Measurements from ENCODE around the gene KLRF1.

KLRF1 gene

GRCh38 chr12:9786726-9787717 is 40.3 kb upstream of the KLRF1 start:
- DNase-seq (ENCODE audit: low read depth): peak; percentile 21
- no peak overlapping the region for H3K4me3 ChIP-seq (ENCODE audit: control insufficient read depth, low read depth, low read length)
- no peak for TF ChIP-seq CTCF (IDR thresholded peaks at IDR 0.05; ENCODE audit: control insufficient read depth, insufficient read depth, low read depth, low read length, missing control alignments)

- no peak for TF ChIP-seq CTCF (IDR thresholded peaks at IDR 0.05; ENCODE audit: control insufficient read depth, insufficient read depth, low read depth, low read length, missing control alignments)
- H3K4me3 ChIP-seq (ENCODE audit: control insufficient read depth, low read depth, low read length): no peak overlapping the region
- DNase-seq (ENCODE audit: low read depth): no peak
Observed at GRCh38 chr12:9792185-9792900, 34.9 kb upstream of the KLRF1 start.

GRCh38 chr12:9792961-9793617 is 34.2 kb upstream of the KLRF1 start:
- H3K4me3 ChIP-seq (ENCODE audit: control insufficient read depth, low read depth, low read length): no peak overlapping the region
- TF ChIP-seq CTCF (IDR thresholded peaks at IDR 0.05; ENCODE audit: control insufficient read depth, insufficient read depth, low read depth, low read length, missing control alignments): no peak
- DNase-seq (ENCODE audit: low read depth): no peak

GRCh38 chr12:9793779-9794395 is 33.4 kb upstream of the KLRF1 start:
- no peak for TF ChIP-seq CTCF (IDR thresholded peaks at IDR 0.05; ENCODE audit: control insufficient read depth, insufficient read depth, low read depth, low read length, missing control alignments)
- no peak overlapping the region for H3K4me3 ChIP-seq (ENCODE audit: control insufficient read depth, low read depth, low read length)
- DNase-seq (ENCODE audit: low read depth): no peak

GRCh38 chr12:9794484-9795093 is 32.7 kb upstream of the KLRF1 start:
- TF ChIP-seq CTCF (IDR thresholded peaks at IDR 0.05; ENCODE audit: control insufficient read depth, insufficient read depth, low read depth, low read length, missing control alignments): no peak
- no peak for DNase-seq (ENCODE audit: low read depth)
- H3K4me3 ChIP-seq (ENCODE audit: control insufficient read depth, low read depth, low read length): no peak overlapping the region

GRCh38 chr12:9795945-9796344 is 31.3 kb upstream of the KLRF1 start:
- no peak overlapping the region for H3K4me3 ChIP-seq (ENCODE audit: control insufficient read depth, low read depth, low read length)
- DNase-seq (ENCODE audit: low read depth): no peak
- no peak for TF ChIP-seq CTCF (IDR thresholded peaks at IDR 0.05; ENCODE audit: control insufficient read depth, insufficient read depth, low read depth, low read length, missing control alignments)
